Amygdala (tissue), 56 donors: Measurements from ENCODE around the gene HIPK3.

Source experiments
- DNase-seq, 56 donors: peaks; one replicate each; lab custom pipeline; 2025; lab: John Stamatoyannopoulos, UW

HIPK3 gene

GRCh38 chr11:33387581-33387980 lies 130.4 kb downstream of the HIPK3 start:
- DNase-seq, result no peak

GRCh38 chr11:33387996-33388395 lies 130.8 kb downstream of the HIPK3 start:
- DNase-seq, result no peak

- no peak for DNase-seq
These were observed 131.8 kb downstream of the HIPK3 start for GRCh38 chr11:33388793-33389525.

DNA sequence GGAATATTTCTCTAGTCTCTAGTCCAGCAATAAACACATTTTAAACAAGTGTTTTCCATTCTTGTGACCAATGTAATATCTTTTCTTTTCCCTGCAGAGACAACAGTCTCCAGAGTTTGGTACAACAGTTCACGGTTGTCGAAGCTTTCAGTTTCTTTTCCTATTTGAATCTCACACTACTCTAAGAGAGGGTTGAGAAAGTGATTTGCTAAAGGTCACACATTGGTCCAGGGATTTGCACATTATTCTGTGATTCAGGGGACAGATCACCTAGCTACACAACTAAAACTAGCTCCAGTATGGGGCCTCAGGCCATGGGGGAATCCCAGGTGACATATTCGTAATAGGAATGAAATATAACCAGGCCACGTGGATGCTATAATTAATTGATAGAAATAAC lies 132.5 kb downstream of the HIPK3 start:
- no peak for DNase-seq

DNA sequence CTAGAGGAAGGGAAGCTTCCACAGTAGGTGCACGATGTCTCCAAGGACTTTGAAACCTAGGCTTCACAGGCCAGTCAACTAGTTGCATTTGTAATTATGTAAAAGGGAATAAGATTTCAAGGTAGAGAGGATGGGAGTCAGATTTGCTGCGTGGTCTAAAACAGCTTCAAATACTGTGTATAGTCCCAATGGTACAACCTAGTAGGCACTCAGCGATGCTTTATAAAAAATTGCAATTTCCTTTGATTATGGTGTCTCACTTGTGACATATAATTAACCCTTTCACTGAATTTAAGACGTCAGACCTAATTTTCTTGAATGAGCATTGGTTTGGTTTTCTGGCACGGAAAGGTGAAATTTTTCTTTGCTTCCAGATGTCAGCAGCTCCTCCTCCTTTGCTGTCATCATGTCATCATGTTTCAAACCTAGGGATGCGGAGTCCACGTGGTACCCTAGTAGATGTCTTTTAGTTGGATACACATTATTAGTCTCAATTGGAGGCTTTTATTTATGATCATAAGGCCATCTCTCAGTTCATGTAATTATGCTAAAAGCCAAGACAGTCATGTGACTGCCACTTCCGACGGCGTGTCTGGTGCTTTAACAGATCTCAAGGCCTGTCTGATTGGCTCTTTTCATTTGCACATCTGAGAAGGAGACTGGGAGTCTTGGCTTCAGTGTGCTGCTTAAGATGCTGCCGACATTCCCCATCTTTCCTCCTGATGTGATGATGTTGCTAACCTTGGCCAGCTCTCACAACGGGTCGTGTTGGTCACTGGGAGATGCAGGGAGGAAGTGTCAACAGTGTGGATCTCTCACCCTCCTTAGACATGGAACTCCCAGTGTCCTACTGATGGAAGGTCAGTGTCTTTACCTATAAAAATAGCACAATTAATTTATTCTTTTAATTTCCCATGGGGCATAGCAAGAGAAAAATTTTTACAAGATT lies 134.0 kb downstream of the HIPK3 start:
- no peak for DNase-seq

DNA sequence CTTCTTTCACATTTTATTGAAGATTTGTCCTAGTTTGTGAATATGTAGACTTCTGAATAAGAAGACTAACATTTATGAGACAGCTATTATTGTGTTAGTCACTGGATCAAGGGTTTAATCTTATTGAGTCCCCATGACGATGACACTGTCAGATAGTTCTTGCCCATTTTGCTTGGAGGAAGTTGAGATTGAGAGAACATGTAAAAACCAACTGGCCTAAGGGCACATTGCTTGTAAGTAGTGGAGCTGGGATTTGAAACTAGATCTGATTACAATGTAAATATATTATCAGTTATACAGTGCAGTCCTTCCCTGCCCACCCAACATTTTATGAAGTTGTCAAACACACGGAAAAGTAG lies 134.7 kb downstream of the HIPK3 start:
- no peak for DNase-seq

DNA sequence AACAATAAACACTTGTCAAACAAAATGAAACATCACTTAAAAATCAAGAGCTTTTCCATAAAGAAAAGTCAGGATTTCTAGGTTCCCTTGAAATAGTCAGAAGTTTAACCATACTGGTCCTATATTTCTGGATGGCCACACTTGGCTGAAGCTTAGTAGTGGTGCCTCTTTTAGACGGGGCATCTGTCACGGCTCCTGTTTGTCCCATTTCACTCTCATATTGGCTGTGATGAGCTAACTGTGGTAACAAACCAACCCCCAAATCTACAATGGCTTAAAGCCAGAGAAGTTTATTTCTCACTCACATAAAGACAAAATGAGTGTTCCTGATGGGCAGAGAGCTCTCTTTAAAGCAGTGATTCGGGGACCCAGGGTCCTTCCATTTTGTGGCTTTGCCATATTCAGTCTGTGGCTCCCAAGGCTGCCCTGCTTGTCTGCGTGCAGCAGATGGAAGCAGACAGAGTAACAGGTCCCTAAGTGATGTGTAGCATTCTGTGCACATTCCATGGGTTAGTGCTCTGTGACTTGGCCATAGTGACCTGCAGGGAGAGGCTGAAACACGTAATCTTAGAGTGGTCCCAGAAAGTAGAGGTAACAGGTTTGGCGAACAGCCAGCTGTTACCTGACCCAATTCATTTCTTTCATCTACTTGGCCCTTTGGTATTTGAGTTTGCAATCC lies 137.4 kb downstream of the HIPK3 start:
- no peak for DNase-seq

DNA sequence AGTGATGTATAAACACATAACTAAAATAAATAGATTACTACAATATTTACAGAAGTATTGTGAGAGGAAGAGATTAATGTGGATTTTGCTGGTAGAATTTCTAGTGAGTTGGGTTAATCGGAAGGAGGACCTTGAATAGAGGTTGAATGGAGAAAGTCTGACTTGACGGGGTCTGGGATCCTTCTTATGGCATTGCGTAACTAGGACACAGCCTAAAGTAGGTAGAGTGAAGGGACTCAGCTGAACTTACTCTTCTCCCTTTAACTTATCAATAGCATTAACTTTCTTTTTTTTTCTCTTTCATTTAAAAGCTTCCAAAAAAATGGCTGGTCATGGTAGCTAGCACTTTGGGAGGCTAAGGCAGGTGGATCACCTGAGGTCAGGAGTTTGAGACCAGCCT lies 139.2 kb downstream of the HIPK3 start:
- DNase-seq, result no peak

GRCh38 chr11:33399421-33399820 lies 142.2 kb downstream of the HIPK3 start:
- no peak for DNase-seq

- no peak for DNase-seq
These were observed 144.9 kb downstream of the HIPK3 start for GRCh38 chr11:33402066-33402465.

DNA sequence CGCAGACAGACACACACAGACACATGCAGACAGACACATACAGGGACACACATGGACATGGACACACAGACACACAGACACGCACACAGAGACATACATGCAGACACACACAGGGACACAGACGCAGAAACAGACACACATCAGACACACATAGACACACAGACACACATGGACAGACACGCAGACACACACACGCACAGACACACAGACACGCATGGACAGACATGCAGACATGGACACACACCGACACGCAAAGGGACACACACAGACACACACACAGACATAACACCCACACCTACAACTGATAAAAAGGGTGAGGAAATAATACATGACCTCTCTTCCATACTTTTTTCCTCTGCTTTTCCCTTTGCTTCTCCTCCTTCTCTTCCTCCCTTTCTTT lies 146.2 kb downstream of the HIPK3 start:
- no peak for DNase-seq

GRCh38 chr11:33405834-33406602 lies 148.8 kb downstream of the HIPK3 start:
- DNase-seq, result no peak
